ENCODE measurements around the gene ELOA. TPM values are rescaled to one million over a fixed set of nuclear protein-coding genes. Genes with fewer than 3 reads are reported as not detected.

Gene ELOA
- total and polyA plus RNA-seq, 2 of the 13 experiments (the other 11 are each of a cell fraction or from before 2014, with no cell fraction given), result 14.2 to 28.5 TPM

DNA sequence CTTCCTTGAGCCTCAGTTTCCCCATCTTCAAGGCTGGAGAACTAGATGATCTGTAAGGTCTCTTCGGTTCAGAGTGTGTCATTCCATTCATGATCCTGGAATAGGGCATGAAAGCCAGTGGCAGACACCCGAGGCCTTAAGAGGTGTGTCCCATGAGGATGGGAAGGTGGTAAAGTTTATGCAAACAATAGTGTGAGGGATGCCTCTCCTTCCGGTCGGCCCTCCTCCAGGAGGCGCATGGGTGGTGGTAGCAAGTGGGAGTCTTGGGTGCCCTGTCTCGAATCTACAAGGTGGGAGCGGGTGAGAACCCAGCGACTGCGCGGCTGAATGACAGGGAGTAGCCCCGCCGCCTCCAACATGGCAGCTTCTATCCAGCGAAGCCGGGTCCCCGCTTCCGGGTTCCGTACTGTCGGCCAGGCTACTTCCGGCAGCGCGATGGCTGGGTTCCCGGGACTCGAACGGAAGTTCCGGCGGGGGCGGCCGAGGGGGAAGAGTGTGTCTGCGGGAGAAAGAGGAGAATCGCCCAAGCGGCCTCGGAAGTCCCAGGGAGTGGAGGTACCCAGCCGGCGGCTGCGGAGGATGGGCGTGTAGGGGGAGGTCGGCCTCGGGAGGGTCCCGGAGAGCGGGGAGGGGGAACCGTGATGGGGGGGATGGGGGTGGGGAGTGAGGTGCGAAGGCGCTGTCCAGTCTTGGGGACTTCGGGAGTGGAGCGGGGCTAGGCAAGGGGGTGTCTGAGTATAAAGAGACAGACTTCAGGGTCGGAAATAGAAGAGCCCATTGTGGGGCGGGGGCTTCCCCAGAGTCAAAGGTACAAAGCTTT is 47.6 kb downstream of the ELOA start, which contains the start of gene LYPLA2 (continued):
- TF ChIP-seq ZNF180 (CRISPR knock-in tag; IDR thresholded peaks at IDR 0.05; ENCODE audit: borderline replicate concordance, low read depth) (no peak), RERE (CRISPR knock-in tag; IDR thresholded peaks at IDR 0.05; ENCODE audit: low read depth) (no peak), ZNF768 (CRISPR knock-in tag; IDR thresholded peaks at IDR 0.05) (peak; percentile 30; the same call in 1 of the 2 replicates), SAFB2 (CRISPR knock-in tag; IDR thresholded peaks at IDR 0.05; ENCODE audit: borderline replicate concordance, low read depth) (no peak), MAFF (IDR thresholded peaks at IDR 0.05; ENCODE audit: low read depth, low read length) (no peak), ZNF451 (CRISPR knock-in tag; IDR thresholded peaks at IDR 0.05) (no peak), LBX2 (CRISPR knock-in tag; IDR thresholded peaks at IDR 0.05; ENCODE audit: borderline replicate concordance) (no peak), MLX (CRISPR knock-in tag; IDR thresholded peaks at IDR 0.05) (no peak), FOXC1 (CRISPR knock-in tag; IDR thresholded peaks at IDR 0.05; ENCODE audit: borderline replicate concordance) (peak; percentile 43; the same call in 1 of the 2 replicates), ETV5 (CRISPR knock-in tag; IDR thresholded peaks at IDR 0.05; ENCODE audit: borderline replicate concordance) (peak; percentile 90), REPIN1 (CRISPR knock-in tag; IDR thresholded peaks at IDR 0.05; ENCODE audit: borderline replicate concordance, low read depth) (peak; percentile 71), TBX2 (CRISPR knock-in tag; IDR thresholded peaks at IDR 0.05; ENCODE audit: borderline replicate concordance) (peak; percentile 53; the same call in 1 of the 2 replicates), PRPF4 (IDR thresholded peaks at IDR 0.05; ENCODE audit: low read depth, low read length, poor library complexity, severe bottlenecking) (no peak), AHR (CRISPR knock-in tag; IDR thresholded peaks at IDR 0.05) (no peak), AKAP8 (CRISPR knock-in tag; IDR thresholded peaks at IDR 0.05) (no peak), ZNF446 (CRISPR knock-in tag; IDR thresholded peaks at IDR 0.05) (no peak), BHLHE40 (IDR thresholded peaks at IDR 0.05; ENCODE audit: low read length) (0 out of 2 replicates have a peak, but pooled peaks have one; percentile 16), KDM2A (CRISPR knock-in tag; IDR thresholded peaks at IDR 0.05; ENCODE audit: borderline replicate concordance, low read depth) (peak; percentile 91), ZNF614 (CRISPR knock-in tag; IDR thresholded peaks at IDR 0.05; ENCODE audit: borderline replicate concordance) (peak; percentile 47; the same call in 1 of the 2 replicates), ZNF34 (CRISPR knock-in tag; IDR thresholded peaks at IDR 0.05; ENCODE audit: borderline replicate concordance) (no peak)
- TF ChIP-seq, protein P1, sequence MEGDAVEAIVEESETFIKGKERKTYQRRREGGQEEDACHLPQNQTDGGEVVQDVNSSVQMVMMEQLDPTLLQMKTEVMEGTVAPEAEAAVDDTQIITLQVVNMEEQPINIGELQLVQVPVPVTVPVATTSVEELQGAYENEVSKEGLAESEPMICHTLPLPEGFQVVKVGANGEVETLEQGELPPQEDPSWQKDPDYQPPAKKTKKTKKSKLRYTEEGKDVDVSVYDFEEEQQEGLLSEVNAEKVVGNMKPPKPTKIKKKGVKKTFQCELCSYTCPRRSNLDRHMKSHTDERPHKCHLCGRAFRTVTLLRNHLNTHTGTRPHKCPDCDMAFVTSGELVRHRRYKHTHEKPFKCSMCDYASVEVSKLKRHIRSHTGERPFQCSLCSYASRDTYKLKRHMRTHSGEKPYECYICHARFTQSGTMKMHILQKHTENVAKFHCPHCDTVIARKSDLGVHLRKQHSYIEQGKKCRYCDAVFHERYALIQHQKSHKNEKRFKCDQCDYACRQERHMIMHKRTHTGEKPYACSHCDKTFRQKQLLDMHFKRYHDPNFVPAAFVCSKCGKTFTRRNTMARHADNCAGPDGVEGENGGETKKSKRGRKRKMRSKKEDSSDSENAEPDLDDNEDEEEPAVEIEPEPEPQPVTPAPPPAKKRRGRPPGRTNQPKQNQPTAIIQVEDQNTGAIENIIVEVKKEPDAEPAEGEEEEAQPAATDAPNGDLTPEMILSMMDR (CRISPR knock-in tag; IDR thresholded peaks at IDR 0.05), result 0 out of 2 replicates have a peak, but pooled peaks have one; percentile 10
